Natural killer cell treated with Interleukin-12 subunit alpha and Interleukin-12 subunit beta and Interleukin-15 and Interleukin-18, amount 100 ng/mL, for 72 hours (primary cell): ENCODE results near the gene RAB40B. TPM values are rescaled to one million over a fixed set of nuclear protein-coding genes. Genes with fewer than 3 reads are reported as not detected.

ENCODE experiments used
- ATAC-seq, 2 donors: fragments of 150-1000 bp; cut with Tn5 transposase in 1 of 2; sonication (Bioruptor Pico), chemical (Tn5 transposase) in 1 of 2; 2 replicates each; pipeline ENCODE4 v1.10.0; 2021
- DNase-seq: peaks from one replicate; pipeline ENCODE4 v3.0.0; 2022; ENCODE audit warnings: low spot score
- H3K27ac Mint-ChIP-seq, 2 donors: 1 replicate in 1 of 2; 2 replicates in 1 of 2; pipeline ENCODE4 v1.8.0; 2022; ENCODE audit warnings: mixed read lengths in 2 of 2, mild to moderate bottlenecking in 1 of 2, moderate library complexity in 1 of 2
- H3K27me3 Mint-ChIP-seq, 2 donors: 1 replicate in 1 of 2; 2 replicates in 1 of 2; pipeline ENCODE4 v1.8.0; 2022; ENCODE audit warnings: mixed read lengths in 2 of 2
- H3K36me3 Mint-ChIP-seq: one replicate; pipeline ENCODE4 v1.8.0; 2022; ENCODE audit warnings: mixed read lengths
- H3K4me1 Mint-ChIP-seq, 2 donors: 1 replicate in 1 of 2; 2 replicates in 1 of 2; pipeline ENCODE4 v1.8.0; 2022; ENCODE audit warnings: low read depth in 2 of 2, mixed read lengths in 2 of 2, mild to moderate bottlenecking in 1 of 2
- H3K4me3 Mint-ChIP-seq: one replicate; pipeline ENCODE4 v1.8.0; 2022; ENCODE audit warnings: mixed read lengths
- H3K9me3 Mint-ChIP-seq: 2 replicates; pipeline ENCODE4 v1.8.0; 2022; ENCODE audit warnings: mixed read lengths
- total RNA-seq, 2 donors: library from RNA; stranded (reverse); gene quantifications; one replicate each; pipeline ENCODE4 v1.2.3, GENCODE V29; 2022

Gene RAB40B
- total RNA-seq, 2 donors from 2014 or later = 1.1 to 1.2 TPM

DNA sequence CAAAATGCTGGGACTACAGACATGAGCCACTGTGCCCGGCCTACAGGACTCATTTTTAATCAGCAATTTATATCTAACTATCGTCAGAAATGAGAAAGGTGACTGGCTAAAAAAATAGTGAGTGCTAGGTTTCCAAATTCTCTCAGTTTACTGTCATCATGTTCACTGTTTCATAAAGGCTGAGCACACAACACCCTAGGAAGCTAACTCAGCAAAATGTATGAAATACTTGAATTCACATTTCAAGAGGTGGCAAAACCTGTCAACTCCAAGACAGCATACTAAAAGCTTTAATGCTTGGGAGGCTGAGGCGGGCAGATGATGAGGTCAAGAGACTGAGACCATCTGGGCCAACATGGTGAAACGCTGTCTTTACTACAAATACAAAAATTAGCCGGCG is 67.0 kb downstream of the RAB40B start:
- DNase-seq (no peak), ATAC-seq (no peak)
- peaks cover 19% of the 10 kb centered on the region for H3K36me3 Mint-ChIP-seq
- no peak overlapping the region for H3K27ac Mint-ChIP-seq
- no peaks in the 10 kb centered on the region for H3K9me3 Mint-ChIP-seq
- H3K4me1 Mint-ChIP-seq = peaks cover 13 to 18% of the 10 kb centered on the region in 2 donors
- no peaks in the 10 kb centered on the region for H3K27me3 Mint-ChIP-seq
- no peak overlapping the region for H3K4me3 Mint-ChIP-seq

DNA sequence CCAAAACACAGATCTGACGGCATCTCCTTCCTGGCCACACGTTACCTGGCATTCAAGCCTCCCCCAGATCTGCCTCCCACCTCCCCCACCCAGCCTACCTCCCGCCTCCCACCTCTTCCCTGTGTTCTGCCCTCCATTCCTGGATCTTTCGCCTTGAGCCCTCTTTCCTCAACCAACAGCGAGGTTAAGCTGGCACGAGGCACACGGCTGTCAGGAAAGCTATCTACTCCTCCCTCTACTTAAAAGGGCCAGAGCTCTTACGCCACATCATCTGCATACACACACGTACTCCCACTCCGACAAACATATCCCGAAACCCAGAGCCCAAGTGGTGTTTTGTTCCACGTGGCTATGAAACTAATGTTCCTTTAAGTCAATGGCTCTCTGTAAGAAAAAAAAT is 68.3 kb downstream of the RAB40B start:
- Mint-ChIP-seq H3K27ac (peak overlapping the region in 1 of 2 donors; percentile 26), H3K4me3 (no peak overlapping the region), H3K4me1 (peaks cover 12 to 14% of the 10 kb centered on the region in 2 donors), H3K27me3 (no peaks in the 10 kb centered on the region), H3K36me3 (peaks cover 19% of the 10 kb centered on the region), H3K9me3 (no peaks in the 10 kb centered on the region)
- ATAC-seq (no peak), DNase-seq (no peak)

- Mint-ChIP-seq H3K9me3 (no peaks in the 10 kb centered on the region), H3K36me3 (peaks cover 19% of the 10 kb centered on the region), H3K4me3 (no peak overlapping the region), H3K27ac (no peak overlapping the region), H3K4me1 (peaks cover 12 to 13% of the 10 kb centered on the region in 2 donors), H3K27me3 (no peaks in the 10 kb centered on the region)
- ATAC-seq (no peak), DNase-seq (no peak)
These were observed 68.8 kb downstream of the RAB40B start for GRCh38 chr17:82629748-82630147.

- H3K27ac Mint-ChIP-seq = no peak overlapping the region
- no peak for DNase-seq
- H3K4me3 Mint-ChIP-seq = no peak overlapping the region
- peaks cover 5 to 8% of the 10 kb centered on the region in 2 donors for H3K4me1 Mint-ChIP-seq
- no peaks in the 10 kb centered on the region for H3K27me3 Mint-ChIP-seq
- peak in 1 of 2 donors; percentile 15 for ATAC-seq
- H3K36me3 Mint-ChIP-seq = peaks cover 19% of the 10 kb centered on the region
- no peaks in the 10 kb centered on the region for H3K9me3 Mint-ChIP-seq
These were observed 71.1 kb downstream of the RAB40B start for GRCh38 chr17:82627405-82627804.

DNA sequence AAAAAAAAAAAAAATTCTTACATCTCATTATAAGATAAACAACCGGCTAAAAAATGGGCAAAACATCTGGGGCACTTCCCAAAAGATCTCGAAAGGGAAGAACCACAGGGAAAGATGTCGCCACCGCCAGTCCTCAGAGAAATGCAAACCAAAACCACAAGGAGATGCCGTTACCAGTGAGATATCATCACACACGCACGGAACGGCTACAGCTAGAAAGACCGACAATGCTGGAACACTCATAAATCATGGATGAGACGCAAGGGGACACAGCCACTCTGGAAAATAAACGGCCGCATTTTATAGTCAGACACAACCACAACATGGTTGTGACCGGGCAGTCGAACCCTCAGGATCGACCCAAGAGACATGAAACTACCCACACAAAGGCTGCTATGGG is 74.8 kb downstream of the RAB40B start:
- no peak for DNase-seq
- Mint-ChIP-seq H3K4me3 (no peak overlapping the region), H3K27me3 (no peaks in the 10 kb centered on the region), H3K9me3 (no peaks in the 10 kb centered on the region), H3K4me1 (no peaks in the 10 kb centered on the region), H3K27ac (no peak overlapping the region), H3K36me3 (peaks cover 28% of the 10 kb centered on the region)
- no peak for ATAC-seq

GRCh38 chr17:82619641-82620040 is 78.9 kb downstream of the RAB40B start:
- Mint-ChIP-seq H3K27me3 (no peaks in the 10 kb centered on the region), H3K9me3 (no peaks in the 10 kb centered on the region), H3K4me3 (no peak overlapping the region), H3K27ac (no peak overlapping the region), H3K36me3 (peaks cover 26% of the 10 kb centered on the region), H3K4me1 (no peaks in the 10 kb centered on the region)
- ATAC-seq (no peak), DNase-seq (no peak)

GRCh38 chr17:82619211-82619610 is 79.3 kb downstream of the RAB40B start:
- Mint-ChIP-seq H3K9me3 (no peaks in the 10 kb centered on the region), H3K36me3 (peaks cover 25% of the 10 kb centered on the region), H3K27ac (no peak overlapping the region), H3K4me1 (no peaks in the 10 kb centered on the region), H3K4me3 (no peak overlapping the region), H3K27me3 (no peaks in the 10 kb centered on the region)
- DNase-seq (no peak), ATAC-seq (no peak)

GRCh38 chr17:82616021-82616711 is 82.3 kb downstream of the RAB40B start:
- no peaks in the 10 kb centered on the region for H3K27me3 Mint-ChIP-seq
- DNase-seq (no peak), ATAC-seq (no peak)
- H3K9me3 Mint-ChIP-seq = no peaks in the 10 kb centered on the region
- H3K36me3 Mint-ChIP-seq = peaks cover 15% of the 10 kb centered on the region
- no peak overlapping the region for H3K4me3 Mint-ChIP-seq
- no peak overlapping the region for H3K27ac Mint-ChIP-seq
- H3K4me1 Mint-ChIP-seq = peaks cover 0 to 4% of the 10 kb centered on the region in 2 donors

GRCh38 chr17:82615084-82616020 is 83.1 kb downstream of the RAB40B start:
- peaks cover 0 to 4% of the 10 kb centered on the region in 2 donors for H3K4me1 Mint-ChIP-seq
- no peak overlapping the region for H3K27ac Mint-ChIP-seq
- H3K4me3 Mint-ChIP-seq = no peak overlapping the region
- H3K36me3 Mint-ChIP-seq = peaks cover 10% of the 10 kb centered on the region
- H3K27me3 Mint-ChIP-seq = no peaks in the 10 kb centered on the region
- ATAC-seq (no peak), DNase-seq (no peak)
- H3K9me3 Mint-ChIP-seq = no peaks in the 10 kb centered on the region

GRCh38 chr17:82614095-82614631 is 84.3 kb downstream of the RAB40B start:
- DNase-seq (no peak), ATAC-seq (no peak)
- H3K4me3 Mint-ChIP-seq = no peak overlapping the region
- no peaks in the 10 kb centered on the region for H3K9me3 Mint-ChIP-seq
- no peaks in the 10 kb centered on the region for H3K27me3 Mint-ChIP-seq
- no peak overlapping the region for H3K27ac Mint-ChIP-seq
- H3K36me3 Mint-ChIP-seq = peaks cover 17% of the 10 kb centered on the region
- H3K4me1 Mint-ChIP-seq = peaks cover 0 to 4% of the 10 kb centered on the region in 2 donors

DNA sequence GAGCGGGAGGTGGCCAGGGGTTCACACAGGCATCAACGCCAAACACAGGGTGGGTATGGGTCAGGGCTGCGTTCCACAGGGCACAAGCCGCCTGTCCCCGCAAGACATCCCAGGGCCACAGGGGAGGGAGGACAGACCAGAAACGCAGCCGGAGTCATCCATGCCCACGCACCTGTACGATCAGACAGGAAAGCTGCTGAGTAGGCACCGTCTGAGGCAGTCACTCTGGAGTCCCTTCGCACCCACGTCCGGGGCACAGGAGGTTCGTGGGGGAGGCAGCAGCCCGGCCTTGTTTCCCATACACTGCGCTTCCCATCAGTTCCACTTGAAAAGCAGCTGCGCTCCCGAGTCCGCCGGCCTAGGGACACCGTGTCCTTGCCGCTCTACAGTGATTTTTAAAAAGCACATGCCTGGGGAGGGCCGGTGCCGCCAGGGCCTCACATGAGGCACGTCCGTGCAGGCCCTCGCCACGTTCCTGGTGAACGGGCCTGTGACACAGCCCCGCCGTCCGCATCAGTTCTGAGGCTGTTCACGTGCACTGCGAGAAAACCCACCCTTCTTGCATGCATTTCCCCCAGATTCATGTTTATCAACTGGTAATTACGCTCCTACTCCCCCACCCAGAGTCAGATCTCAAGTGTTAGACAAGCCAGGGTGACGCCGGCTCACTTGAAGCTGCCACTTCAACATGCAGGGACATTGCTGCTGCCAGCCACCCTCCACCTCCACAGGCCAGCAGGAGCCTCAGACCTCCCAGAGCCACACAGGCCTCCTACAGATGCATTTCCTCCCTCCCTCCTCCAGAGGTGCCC is 85.0 kb downstream of the RAB40B start:
- Mint-ChIP-seq H3K27ac (no peak overlapping the region), H3K27me3 (no peaks in the 10 kb centered on the region), H3K4me3 (no peak overlapping the region), H3K4me1 (peaks cover 0 to 4% of the 10 kb centered on the region in 2 donors), H3K9me3 (no peaks in the 10 kb centered on the region), H3K36me3 (peaks cover 12% of the 10 kb centered on the region)
- ATAC-seq (no peak), DNase-seq (no peak)

DNA sequence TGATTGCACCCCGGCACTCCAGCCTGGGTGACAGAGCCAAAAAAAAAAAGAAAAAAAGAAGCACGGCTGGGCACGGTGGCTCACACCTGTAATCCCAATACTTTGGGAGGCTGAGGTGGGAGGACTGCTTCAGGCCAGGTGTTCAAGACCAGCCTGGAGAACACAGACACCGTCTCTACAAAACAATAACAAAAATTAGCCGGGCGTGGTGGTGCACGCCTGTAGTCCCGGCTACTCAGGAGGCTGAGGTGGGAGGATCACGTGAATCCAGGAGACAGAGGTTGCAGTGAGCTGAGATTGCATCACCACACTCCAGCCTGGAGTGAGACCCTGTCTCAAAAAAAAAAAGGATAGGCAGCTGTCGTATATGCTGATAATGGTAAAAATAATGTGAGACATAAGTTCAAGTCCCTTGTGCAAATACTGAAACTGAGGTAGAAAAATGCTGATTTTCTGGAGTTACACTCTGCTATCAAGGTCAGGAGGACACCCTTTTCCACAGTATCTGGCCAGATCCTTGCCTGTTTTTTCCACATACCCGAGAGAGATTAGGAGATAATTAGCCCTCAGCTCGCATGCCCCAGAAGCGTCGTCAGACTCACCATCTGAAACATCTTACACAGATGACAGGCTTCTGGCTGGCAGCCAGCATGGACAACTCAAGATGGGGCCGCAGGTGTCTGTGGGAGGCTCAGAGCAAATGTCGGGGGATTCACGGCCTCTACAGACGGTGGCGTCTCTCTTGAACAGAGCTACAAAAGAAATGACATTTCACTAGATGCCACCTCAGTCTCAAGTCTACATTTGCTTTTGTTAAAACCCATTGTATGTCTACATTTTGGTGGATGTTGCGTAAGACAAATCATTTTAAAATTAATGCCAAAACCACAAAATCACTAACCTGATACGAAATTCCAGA is 87.1 kb downstream of the RAB40B start:
- Mint-ChIP-seq H3K9me3 (no peaks in the 10 kb centered on the region), H3K4me1 (peaks cover 0 to 4% of the 10 kb centered on the region in 2 donors), H3K4me3 (no peak overlapping the region), H3K36me3 (peaks cover 12% of the 10 kb centered on the region), H3K27ac (peak overlapping the region in 1 of 2 donors; percentile 22), H3K27me3 (no peaks in the 10 kb centered on the region)
- ATAC-seq (no peak), DNase-seq (no peak)
